Common myeloid progenitor, CD34-positive (primary cell): ENCODE data around the gene CDC42EP4.

ENCODE experiments used
- CTCF ChIA-PET: fragments of 350-600 bp; sonication (Branson Sonifier 250); formaldehyde crosslinking; loops from one replicate; lab custom pipeline; 2021; ENCODE audit warnings: antibody characterized with exemption; lab: Charles Lee
- POLR2A ChIA-PET: fragments of 350-600 bp; sonication (Branson Sonifier 250); formaldehyde crosslinking; loops from one replicate; lab custom pipeline; 2021; ENCODE audit warnings: antibody characterized with exemption; lab: Charles Lee
- DNase-seq, 3 donors: peaks; one replicate each; pipeline versions ENCODE4 v3.0.0 to v3.0.0-alpha.2; 2013
- H3K27ac ChIP-seq, 2 experiments: 1 replicate in 1 of 2; 2 replicates in 1 of 2; pipeline ENCODE4 v1.7.0; 2013; ENCODE audit warnings: inconsistent platforms in 2 of 2, low read length in 2 of 2, mild to moderate bottlenecking in 2 of 2, low read depth in 1 of 2, moderate library complexity in 1 of 2; ENCODE audit not compliant: severe bottlenecking in 2 of 2, insufficient read depth in 1 of 2, poor library complexity in 1 of 2
- H3K27me3 ChIP-seq, 5 experiments: replicated peaks in 2 of 5; 1 replicate in 3 of 5; 2 replicates in 2 of 5; pipeline versions ENCODE4 v1.6.1 to v1.7.0; 2013; ENCODE audit warnings: low read length in 4 of 5, mild to moderate bottlenecking in 2 of 5, moderate library complexity in 2 of 5, inconsistent platforms in 1 of 5; ENCODE audit not compliant: insufficient read depth in 5 of 5, control insufficient read depth in 4 of 5
- H3K36me3 ChIP-seq, 4 experiments: 1 replicate in 2 of 4; 2 replicates in 2 of 4; pipeline versions ENCODE4 v1.6.1 to v1.7.0; 2013; ENCODE audit warnings: low read length in 3 of 4, control low read depth in 1 of 4, mild to moderate bottlenecking in 1 of 4; ENCODE audit not compliant: control insufficient read depth in 4 of 4, insufficient read depth in 4 of 4
- H3K4me1 ChIP-seq, 4 experiments: 1 replicate in 3 of 4; 2 replicates in 1 of 4; pipeline versions ENCODE4 v1.6.1 to v1.7.1; 2013; ENCODE audit warnings: low read length in 3 of 4, mild to moderate bottlenecking in 3 of 4, control low read depth in 1 of 4, inconsistent platforms in 1 of 4, moderate library complexity in 1 of 4; ENCODE audit not compliant: control insufficient read depth in 4 of 4, insufficient read depth in 4 of 4; ENCODE audit errors: control extremely low read depth in 1 of 4
- H3K4me3 ChIP-seq, 7 experiments: 1 replicate in 4 of 7; 2 replicates in 3 of 7; pipeline versions ENCODE4 v1.5.1 to v1.7.0; 2013; ENCODE audit warnings: mild to moderate bottlenecking in 7 of 7, low read length in 6 of 7, moderate library complexity in 6 of 7, inconsistent platforms in 2 of 7, low read depth in 2 of 7, control low read depth in 1 of 7; ENCODE audit not compliant: insufficient read depth in 4 of 7, control insufficient read depth in 1 of 7; ENCODE audit errors: extremely low read depth in 1 of 7
- H3K9me3 ChIP-seq, 5 experiments: 1 replicate in 4 of 5; 2 replicates in 1 of 5; pipeline versions ENCODE4 v1.6.1 to v1.7.1; 2013; ENCODE audit warnings: low read length in 4 of 5, mild to moderate bottlenecking in 2 of 5, inconsistent platforms in 1 of 5, low read depth in 1 of 5, moderate library complexity in 1 of 5; ENCODE audit not compliant: control insufficient read depth in 4 of 5, insufficient read depth in 2 of 5; ENCODE audit errors: control extremely low read depth in 1 of 5
- WGBS: methylation state at CpG from one replicate; pipeline ENCODE4 v1.1.5; 2013; ENCODE audit not compliant: insufficient coverage; 5-methylcytosine and 5-hydroxymethylcytosine counted together

The CDC42EP4 gene

DNA sequence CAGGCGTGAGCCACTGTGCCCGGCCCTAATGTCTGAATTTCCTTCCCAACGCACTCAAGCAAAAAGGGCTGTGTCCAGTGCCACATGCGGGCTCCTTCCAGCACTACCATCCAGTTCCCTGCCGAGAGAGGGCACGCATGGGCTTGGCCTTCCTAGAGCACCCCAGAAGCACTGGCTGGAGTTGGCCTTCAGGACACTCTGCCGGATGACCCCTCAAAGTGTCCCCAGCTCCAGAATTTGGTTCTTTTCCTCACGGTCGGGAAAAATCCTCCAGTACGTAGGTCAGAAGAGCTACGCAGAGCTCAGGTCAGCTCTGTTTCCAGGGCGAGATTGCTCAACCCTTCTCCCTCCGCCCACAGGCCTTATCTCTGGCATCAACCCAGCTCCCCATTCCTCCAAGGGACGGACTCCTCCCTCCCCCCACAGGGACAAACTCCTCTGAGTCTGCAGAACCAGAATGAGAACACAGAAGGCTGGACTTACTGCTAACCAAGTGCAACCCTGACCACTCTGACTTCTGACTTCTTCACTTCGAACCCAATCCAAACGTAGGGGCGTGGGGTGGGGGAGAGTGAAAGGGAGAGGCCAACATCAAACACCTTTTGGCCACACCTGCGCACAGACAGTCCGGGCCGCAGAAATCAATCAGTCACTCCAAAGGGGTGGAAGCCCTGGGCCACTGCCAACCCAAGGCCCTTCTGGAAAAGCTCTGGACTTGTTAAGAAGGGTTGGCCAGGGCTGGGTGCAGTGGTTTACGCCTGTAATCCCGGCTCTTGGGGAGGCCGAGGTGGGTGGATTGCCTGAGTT, 3.6 kb downstream of the CDC42EP4 start:
- no peak overlapping the region for H3K27ac ChIP-seq
- POLR2A ChIA-PET, result no interaction called here
- H3K4me1 ChIP-seq, result peaks cover 0 to 56% (median 45%) of the 10 kb centered on the region in 4 experiments
- no peaks in the 10 kb centered on the region for H3K36me3 ChIP-seq
- CTCF ChIA-PET, result interaction anchor here (1.2 to 2.9 kb wide), 2 partner anchors 9 to 42 kb away, joined by 3 to 8 read pairs; no protein-coding TSS in a partner anchor
- DNase-seq, result no peak
- H3K27me3 ChIP-seq, result no peaks in the 10 kb centered on the region
- WGBS, result 80% methylated on average over 15 of the region's 23 CpGs
- H3K4me3 ChIP-seq, result no peak overlapping the region
- H3K9me3 ChIP-seq, result no peaks in the 10 kb centered on the region

DNA sequence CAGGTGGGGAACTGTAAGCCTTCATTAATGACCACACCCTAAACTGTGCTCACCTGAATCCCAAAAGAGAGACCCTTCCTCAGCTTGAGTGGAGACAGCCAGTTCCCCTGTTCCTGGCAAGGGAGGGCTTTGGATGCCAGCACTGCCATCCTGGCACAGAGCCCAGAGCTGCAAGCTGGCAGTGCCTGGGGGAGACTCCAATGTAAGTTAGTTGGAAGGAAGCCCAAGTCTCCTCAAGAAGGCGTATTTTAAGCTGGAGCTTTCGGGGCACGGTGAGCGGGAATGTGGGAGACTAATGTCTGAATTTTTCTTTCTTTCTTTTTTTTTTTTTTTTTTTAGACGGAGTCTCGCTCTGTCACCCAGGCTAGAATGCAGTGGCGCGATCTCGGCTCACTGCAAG, 4.7 kb downstream of the CDC42EP4 start:
- Histone ChIP-seq H3K4me1 (peaks cover 0 to 49% (median 41%) of the 10 kb centered on the region in 4 experiments), H3K27me3 (no peaks in the 10 kb centered on the region), H3K4me3 (no peak overlapping the region), H3K27ac (no peak overlapping the region), H3K36me3 (no peaks in the 10 kb centered on the region), H3K9me3 (no peaks in the 10 kb centered on the region)
- ChIA-PET CTCF (interaction anchor here (1.1 to 1.7 kb wide), 2 partner anchors 8 to 15 kb away, joined by 3 to 4 read pairs; no protein-coding TSS in a partner anchor), POLR2A (no interaction called here)
- 71% methylated on average over 4 of the region's 9 CpGs for WGBS
- DNase-seq, result no peak

- 78% methylated on average over 8 of the region's 11 CpGs for WGBS
- H3K9me3 ChIP-seq, result no peaks in the 10 kb centered on the region
- peak overlapping the region in 1 of 7 experiments; percentile 69 for H3K4me3 ChIP-seq
- H3K27ac ChIP-seq, result no peak overlapping the region
- DNase-seq, result no peak
- H3K36me3 ChIP-seq, result no peaks in the 10 kb centered on the region
- POLR2A ChIA-PET, result interaction anchor here (0.7 kb wide), 1 partner anchor 305 kb away, joined by 4 read pairs; no protein-coding TSS in a partner anchor
- peaks cover 0 to 42% (median 32%) of the 10 kb centered on the region in 4 experiments for H3K4me1 ChIP-seq
- no peaks in the 10 kb centered on the region for H3K27me3 ChIP-seq
- CTCF ChIA-PET, result interaction anchor here (1.1 to 1.7 kb wide), 2 partner anchors 9 to 16 kb away, joined by 3 to 4 read pairs; no protein-coding TSS in a partner anchor
Observed at GRCh38 chr17:73305845-73306836, 5.7 kb downstream of the CDC42EP4 start.

GRCh38 chr17:73304971-73305812, 6.6 kb downstream of the CDC42EP4 start:
- H3K9me3 ChIP-seq, result no peaks in the 10 kb centered on the region
- peak overlapping the region in 1 of 2 experiments; percentile 40 for H3K27ac ChIP-seq
- peak in 2 of 3 donors; percentile 45 to 52 for DNase-seq
- 29% methylated on average over 14 of the region's 16 CpGs for WGBS
- ChIA-PET POLR2A (no interaction called here), CTCF (interaction anchor here (0.7 to 1.7 kb wide), 2 partner anchors 10 to 38 kb away, joined by 4 read pairs; no protein-coding TSS in a partner anchor)
- H3K4me1 ChIP-seq, result peaks cover 0 to 38% (median 25%) of the 10 kb centered on the region in 4 experiments
- peak overlapping the region in 5 of 7 experiments; percentile 36 to 69 (median 60) for H3K4me3 ChIP-seq
- no peaks in the 10 kb centered on the region for H3K36me3 ChIP-seq
- no peaks in the 10 kb centered on the region for H3K27me3 ChIP-seq

GRCh38 chr17:73304438-73304837, 7.4 kb downstream of the CDC42EP4 start:
- DNase-seq, result no peak
- peaks cover 0 to 30% (median 17%) of the 10 kb centered on the region in 4 experiments for H3K4me1 ChIP-seq

GRCh38 chr17:73302189-73302588, 9.6 kb downstream of the CDC42EP4 start:
- Histone ChIP-seq H3K4me3 (no peak overlapping the region), H3K27ac (no peak overlapping the region), H3K4me1 (peaks cover 5 to 31% (median 22%) of the 10 kb centered on the region in 4 experiments), H3K36me3 (no peaks in the 10 kb centered on the region), H3K27me3 (no peaks in the 10 kb centered on the region), H3K9me3 (no peaks in the 10 kb centered on the region)
- DNase-seq, result peak in 1 of 3 donors; percentile 31
- ChIA-PET CTCF (interaction anchor here (1.1 kb wide), 1 partner anchor 577 kb away, joined by 3 read pairs; no protein-coding TSS in a partner anchor), POLR2A (interaction anchor here (0.6 kb wide), 1 partner anchor 40 kb away, joined by 3 read pairs; no protein-coding TSS in a partner anchor)
- 100% methylated on average over 1 of the region's 3 CpGs for WGBS

More at GRCh38 chr17:73304438-73304837, 7.4 kb downstream of the CDC42EP4 start:
- Histone ChIP-seq H3K9me3 (no peaks in the 10 kb centered on the region), H3K27ac (no peak overlapping the region), H3K4me3 (peak overlapping the region in 1 of 7 experiments; percentile 69), H3K27me3 (no peaks in the 10 kb centered on the region), H3K36me3 (no peaks in the 10 kb centered on the region)
- POLR2A ChIA-PET, result no interaction called here
- CTCF ChIA-PET, result interaction anchor here (0.7 kb wide), 1 partner anchor 37 kb away, joined by 4 read pairs; no protein-coding TSS in a partner anchor
- whole genome bisulfite sequencing, result 94% methylated on average over 6 of the region's 8 CpGs
